Keratinocyte (primary cell): ENCODE measurements around the gene CBX2.

Source experiments
- CTCF ChIP-seq, 3 experiments: IDR thresholded peaks in 1 of 3; conservative IDR thresholded peaks in 1 of 3; optimal IDR thresholded peaks in 1 of 3; 2 replicates in 2 of 3; 3 replicates in 1 of 3; pipeline versions ENCODE3 to v1.5.1; 2011; ENCODE audit warnings: low read length in 3 of 3, mild to moderate bottlenecking in 3 of 3, moderate library complexity in 2 of 3, control low read depth in 1 of 3, inconsistent platforms in 1 of 3; ENCODE audit not compliant: insufficient read depth in 2 of 3; ENCODE audit errors: extremely low read depth in 1 of 3
- EZH2 ChIP-seq: IDR thresholded peaks from one replicate; pipeline ENCODE4 v1.6.1; 2012; ENCODE audit warnings: inconsistent platforms, mild to moderate bottlenecking, low read length, moderate library complexity

GRCh38 chr17:79793924-79794304, 16.0 kb downstream of the CBX2 start:
- no peak for TF ChIP-seq CTCF (optimal IDR thresholded peaks at IDR 0.05 in 1 of 3, IDR thresholded peaks at IDR 0.05 in 1 of 3, conservative IDR thresholded peaks at IDR 0.05 in 1 of 3; ENCODE audit: extremely low read depth in 1 of 3, insufficient read depth in 2 of 3, low read length in 3 of 3)
- TF ChIP-seq EZH2: no peak
